ENCODE measurements around the gene TBPL1.
"Not testable (repeated sequence)": the region's sequence is repeated elsewhere in the genome, so short reads cannot be mapped to it uniquely, and the experiment has no call there.

TBPL1 gene

DNA sequence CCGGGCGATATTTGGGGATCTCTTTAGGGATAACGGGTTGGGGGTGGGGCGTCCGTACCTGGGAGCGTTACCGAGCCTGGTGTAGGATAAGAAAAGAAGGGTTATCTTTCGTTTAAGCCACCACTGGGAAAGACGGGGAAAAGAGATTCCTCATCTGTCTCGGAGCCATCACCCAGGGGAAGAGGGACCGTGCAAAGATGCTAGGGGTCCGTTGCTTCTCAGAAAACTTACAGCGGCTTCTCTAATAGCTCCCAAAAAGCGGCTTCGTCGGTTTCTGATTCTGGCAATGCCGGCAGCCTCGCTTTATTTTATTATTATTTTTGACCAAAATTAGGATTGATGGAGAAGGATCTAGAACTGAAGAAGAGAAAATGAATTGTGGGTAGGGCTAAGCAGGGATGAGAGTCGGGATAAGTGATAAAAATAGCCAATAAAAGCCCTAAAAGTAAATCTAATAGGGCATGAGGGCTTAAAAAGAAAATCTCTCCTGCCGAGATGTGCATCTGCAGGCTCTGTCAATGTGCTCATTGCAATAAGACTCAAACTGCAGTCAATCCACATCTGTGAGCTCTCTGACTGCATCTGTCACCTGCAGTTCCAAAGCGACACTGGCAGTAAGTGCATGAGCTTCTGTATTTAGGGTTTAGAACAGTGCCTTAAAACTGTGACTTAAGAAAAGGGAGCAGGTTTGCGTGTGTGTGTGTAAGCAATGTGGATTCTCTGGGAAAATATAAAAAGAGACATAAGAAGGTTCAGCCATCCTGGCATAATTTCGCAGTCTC, 801 bp downstream of the TBPL1 start:
- peak; percentile 5 for DNase-seq

- no peak for DNase-seq
These were observed 1.9 kb downstream of the TBPL1 start for GRCh38 chr6:133954657-133955576.

- DNase-seq, result no peak
These were observed 2.8 kb downstream of the TBPL1 start for GRCh38 chr6:133955582-133956415.

DNA sequence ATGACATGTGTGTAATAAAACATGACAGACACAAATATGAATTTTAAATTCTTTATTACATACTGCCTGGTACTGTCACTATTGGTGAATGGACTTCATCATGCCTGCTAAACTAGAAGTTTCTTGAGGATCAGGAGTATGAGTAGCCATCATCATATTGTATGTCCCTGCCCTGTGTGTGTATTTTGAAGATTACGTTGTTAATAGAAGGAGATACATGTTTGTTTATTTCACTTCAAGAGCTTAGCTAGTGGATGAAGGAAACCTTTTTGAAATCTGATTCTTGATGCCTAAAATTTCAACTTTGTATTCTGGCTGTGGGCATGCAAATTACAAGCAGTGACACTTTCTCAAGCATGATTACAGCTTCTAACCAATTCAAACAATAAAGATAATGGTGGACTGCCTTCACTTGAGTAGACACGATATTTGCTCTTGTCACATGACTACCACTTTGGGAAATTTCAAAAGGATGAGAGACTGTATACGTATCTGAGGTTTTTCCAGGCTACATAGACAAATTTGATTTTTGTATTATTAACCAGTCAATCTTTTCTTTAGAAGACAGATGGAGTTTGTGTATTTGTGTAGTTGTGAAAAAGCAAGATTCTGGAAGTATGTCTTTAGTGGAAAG, 3.5 kb downstream of the TBPL1 start:
- peak; percentile 25 for DNase-seq

- no peak for DNase-seq
These were observed 4.2 kb downstream of the TBPL1 start for GRCh38 chr6:133957227-133957626.

DNA sequence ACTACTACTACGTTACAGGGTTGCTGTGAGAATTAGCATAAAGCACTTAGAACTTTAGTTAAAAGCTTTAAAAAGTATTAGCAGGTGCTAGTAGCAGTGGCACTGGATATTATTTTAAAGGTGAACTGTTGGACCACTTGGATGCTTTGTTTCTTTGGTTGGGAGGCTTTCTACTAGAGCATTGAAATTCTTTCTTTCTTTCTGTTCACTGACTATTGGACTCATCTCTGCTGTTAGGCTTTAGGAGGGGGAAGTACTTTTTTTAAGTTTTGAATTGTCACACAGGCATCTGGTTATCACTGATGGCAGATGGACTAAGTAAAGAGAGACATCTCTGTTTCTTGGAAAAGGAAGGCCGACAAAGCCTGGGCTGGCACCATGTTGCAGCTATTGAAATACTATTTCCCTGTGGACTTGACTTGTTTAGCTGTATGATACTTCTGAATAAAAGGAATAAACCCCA, 4.8 kb downstream of the TBPL1 start:
- no peak for DNase-seq

DNA sequence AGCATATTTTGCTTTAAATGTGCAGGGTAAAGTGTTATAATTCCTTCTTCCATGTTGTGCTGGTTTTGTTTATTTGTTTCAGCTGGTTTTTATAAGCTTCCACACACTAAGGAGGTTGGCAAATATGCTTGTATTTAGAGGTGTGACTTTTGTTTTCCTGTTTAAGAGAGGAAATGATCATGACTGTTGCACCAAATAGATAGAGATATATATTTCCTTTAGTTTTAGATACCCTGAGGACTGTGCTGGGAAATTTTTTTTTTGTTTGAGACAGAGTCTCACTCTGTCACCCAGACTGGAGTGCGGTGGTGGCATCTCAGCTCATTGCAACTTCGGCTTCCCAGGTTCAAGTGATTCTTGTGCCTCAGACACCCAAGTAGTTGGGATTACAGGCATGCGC, 5.8 kb downstream of the TBPL1 start:
- DNase-seq, result no peak

- no peak for DNase-seq
These were observed 6.8 kb downstream of the TBPL1 start for GRCh38 chr6:133959667-133960368.

DNA sequence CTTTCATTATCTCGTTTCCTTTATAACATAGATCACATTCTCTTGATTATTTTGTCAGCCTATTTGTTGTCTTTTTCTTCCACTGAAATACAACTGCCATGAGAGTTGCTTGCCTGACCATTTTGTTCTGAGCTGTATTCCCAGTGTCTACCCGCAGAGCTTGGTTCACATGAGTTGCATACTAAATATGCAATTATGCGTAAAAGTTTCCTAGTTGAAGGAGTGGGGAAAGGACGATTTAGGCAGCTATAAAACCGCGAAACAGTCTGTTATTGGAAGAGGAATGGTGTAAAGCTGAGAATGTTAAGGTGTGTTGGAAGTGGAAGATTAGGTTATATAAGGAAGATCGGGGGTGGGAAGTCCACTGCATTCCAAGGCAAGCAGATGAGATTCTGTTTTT, 8.8 kb downstream of the TBPL1 start:
- no peak for DNase-seq

DNA sequence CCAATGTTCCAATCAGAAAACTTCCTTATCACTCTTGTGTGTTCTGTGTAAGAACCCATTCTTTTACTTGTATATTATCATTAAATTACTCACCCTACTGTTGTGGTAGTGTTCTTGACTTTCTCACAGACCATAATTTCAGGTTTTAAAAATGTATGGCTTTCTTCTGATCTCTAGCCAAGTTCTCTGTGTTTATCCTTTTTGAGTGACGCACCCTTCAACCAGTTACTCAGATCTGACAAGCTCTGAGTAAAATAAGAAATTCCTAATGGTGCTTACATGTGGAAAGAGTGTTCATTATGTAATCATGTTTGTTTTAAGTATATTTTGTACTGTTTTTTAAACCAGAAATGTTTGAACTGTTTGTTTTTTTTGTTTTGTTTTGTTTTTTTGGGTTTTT, 11.0 kb downstream of the TBPL1 start:
- no peak for DNase-seq

GRCh38 chr6:133964702-133965101, 11.7 kb downstream of the TBPL1 start:
- DNase-seq, result no peak

GRCh38 chr6:133965817-133966360, 12.9 kb downstream of the TBPL1 start:
- DNase-seq, result no peak

DNA sequence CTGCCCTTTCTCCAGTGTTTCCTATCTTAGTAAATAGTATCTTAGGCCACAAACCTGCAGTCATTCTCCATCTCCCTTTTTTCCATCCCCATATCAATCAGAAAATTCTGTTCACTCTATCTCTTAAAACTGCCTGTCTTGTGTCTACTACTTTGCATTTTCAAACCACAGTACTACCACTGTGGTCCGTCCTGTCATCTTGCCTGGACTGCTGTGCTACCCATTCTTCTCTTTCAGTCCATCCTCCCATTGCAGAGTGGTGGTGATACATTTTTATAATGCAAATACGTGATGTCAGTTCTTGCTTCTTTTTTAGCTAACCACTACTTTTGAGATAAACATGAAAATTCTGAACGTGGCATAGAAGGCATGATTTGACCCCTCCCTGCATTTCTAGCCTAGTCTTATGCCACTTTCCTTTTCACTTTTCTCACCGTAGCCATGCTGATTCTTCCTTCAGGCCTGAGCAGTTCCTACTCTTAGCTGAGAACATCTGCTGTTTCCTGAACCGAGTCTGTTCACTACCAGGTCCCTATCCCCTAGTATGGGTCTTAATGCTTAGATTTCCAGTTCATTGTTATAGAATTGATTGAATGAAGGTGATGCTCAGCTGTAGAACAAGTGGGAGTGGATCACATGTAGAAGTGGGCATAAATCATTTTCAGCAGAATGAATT, 13.8 kb downstream of the TBPL1 start:
- no peak for DNase-seq

GRCh38 chr6:133967347-133967746, 14.3 kb downstream of the TBPL1 start:
- DNase-seq, result no peak

DNA sequence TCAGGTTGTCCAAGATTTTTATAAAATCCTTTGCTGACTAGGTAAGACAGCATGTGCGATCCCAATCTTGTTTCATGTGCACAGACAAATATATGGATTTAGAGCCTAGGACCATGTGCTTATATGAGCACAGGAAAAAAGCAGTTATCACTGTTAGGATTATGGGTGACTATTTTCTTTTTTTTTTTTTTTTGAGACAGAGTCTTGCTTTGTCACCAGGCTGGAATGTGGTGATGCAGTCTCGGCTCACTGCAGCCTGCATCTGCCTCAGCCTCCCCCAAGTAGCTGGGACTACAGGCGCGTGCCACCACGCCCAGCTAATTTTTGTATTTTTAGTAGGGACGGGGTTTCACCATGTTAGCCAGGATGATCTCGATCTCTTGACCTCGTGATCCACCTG, 14.8 kb downstream of the TBPL1 start:
- DNase-seq, result not testable (repeated sequence)

DNA sequence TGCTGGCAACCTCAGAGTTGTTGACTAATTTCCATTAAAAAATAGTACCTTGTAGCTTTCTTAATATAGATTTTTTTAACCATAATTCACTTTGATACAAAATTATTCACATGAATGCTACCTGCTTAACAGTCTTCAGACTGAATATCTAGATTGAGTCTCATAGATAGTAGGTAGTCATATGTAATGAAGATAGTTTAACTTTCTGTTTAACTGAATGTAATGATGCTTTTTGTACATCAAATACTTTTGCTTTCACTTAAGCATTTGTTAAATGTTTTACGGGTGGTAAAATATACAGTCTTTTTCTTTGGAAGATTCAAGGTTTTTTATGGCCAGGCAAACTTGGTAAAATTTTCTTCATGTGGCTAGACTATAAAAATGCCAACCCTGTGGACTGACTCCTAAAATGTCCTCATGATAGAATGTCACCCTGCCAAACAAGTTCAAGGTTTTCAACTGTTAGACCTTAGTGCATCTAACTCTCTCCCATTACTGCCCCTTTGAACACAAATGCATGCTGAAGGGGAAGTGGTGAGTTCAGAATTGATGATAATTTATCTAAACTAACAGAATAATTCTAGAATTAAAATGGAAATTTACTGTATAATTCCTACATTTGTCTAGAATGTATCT, 16.4 kb downstream of the TBPL1 start:
- no peak for DNase-seq

- no peak for DNase-seq
These were observed 16.9 kb downstream of the TBPL1 start for GRCh38 chr6:133969921-133970295.

- no peak for DNase-seq
These were observed 18.8 kb downstream of the TBPL1 start for GRCh38 chr6:133971861-133972260.

- DNase-seq, result no peak
These were observed 19.4 kb downstream of the TBPL1 start for GRCh38 chr6:133972388-133972787.
